NCI-H2081 treated with DMSO at 0.1 percent for 48 hours (cell line): ENCODE measurements around the gene MYADML2.

ENCODE experiments used
- DNase-seq: peaks from one replicate; lab custom pipeline; 2025; lab: John Stamatoyannopoulos, UW

MYADML2 gene

DNA sequence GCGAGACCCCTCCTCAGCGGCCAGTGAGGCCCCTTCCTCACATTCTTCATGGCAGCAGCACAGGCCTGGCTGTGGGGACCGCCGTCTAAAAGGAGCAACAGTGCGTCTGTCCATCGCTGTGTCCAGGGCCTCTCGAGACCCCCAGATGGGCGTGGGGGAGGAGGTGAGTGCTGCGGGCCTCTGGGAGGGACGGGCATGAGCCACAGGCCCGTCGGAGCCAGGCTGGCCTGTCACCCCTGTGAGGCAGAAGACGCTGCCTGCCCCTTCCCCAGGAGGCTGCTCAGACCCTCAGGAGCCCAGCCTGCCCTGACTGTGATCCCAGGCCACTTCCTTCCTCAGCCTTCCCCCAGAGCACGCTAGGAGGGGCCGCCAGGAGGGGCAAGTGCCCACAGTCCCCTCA, 7.8 kb downstream of the MYADML2 start:
- DNase-seq = no peak

DNA sequence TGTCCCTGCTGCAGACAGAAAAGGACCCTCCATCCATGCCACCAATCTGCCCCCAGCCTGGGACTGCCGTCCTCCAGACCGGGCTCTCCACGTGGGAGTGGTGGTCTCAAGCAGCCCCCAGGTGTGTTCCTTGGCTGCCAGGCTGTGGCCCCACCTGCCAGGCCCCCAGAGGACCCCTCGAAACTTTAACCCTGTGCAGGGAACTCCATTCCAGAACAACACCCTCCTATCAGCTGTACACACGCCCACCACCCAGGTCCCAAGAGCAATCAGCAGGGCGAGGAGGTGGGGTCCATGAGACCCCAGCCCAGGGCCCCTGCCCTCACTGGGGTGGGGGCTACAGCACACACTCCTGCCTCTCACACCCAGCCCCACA, 11.3 kb downstream of the MYADML2 start:
- no peak for DNase-seq

DNA sequence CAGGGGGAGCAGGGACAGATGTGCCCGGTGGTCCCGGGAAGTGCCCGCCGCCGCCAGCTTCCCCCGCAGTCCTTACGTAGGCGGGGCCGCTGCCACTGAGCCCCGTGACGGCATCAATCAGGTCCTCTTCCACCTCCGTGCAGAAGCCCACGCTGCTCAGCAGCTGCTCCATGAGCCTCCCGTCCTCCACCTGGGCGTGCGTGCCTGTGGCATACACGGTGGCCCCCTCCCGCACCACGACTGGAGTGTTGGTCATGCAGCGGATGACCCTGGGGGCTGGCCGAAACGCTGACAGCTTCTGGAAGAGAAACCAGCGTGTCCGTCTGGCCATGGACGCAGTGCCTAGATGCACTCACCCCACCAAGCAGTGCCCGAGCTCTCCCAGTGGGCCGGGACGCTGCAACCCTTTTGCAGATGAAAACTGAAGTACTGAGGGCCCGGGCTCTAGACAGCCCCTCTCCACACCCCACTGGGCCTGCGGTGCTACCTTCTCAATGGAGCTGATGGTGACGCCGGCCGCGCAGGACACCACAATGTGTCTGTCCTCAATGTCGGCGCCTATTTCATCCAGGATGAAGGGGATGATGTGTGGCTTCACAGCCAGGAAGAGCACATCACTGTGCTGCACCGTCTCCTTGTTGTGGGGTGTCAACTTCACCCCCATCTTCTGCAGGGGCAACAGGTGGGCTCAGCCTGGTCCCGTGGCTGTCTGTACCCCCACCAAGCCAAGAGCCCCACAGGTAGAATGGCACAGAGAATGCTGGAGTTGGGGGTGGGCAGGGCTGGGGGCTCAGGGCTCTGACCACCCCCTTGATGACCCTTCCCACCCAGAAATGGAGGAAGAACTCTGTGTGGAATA, 12.0 kb downstream of the MYADML2 start:
- DNase-seq = no peak

DNA sequence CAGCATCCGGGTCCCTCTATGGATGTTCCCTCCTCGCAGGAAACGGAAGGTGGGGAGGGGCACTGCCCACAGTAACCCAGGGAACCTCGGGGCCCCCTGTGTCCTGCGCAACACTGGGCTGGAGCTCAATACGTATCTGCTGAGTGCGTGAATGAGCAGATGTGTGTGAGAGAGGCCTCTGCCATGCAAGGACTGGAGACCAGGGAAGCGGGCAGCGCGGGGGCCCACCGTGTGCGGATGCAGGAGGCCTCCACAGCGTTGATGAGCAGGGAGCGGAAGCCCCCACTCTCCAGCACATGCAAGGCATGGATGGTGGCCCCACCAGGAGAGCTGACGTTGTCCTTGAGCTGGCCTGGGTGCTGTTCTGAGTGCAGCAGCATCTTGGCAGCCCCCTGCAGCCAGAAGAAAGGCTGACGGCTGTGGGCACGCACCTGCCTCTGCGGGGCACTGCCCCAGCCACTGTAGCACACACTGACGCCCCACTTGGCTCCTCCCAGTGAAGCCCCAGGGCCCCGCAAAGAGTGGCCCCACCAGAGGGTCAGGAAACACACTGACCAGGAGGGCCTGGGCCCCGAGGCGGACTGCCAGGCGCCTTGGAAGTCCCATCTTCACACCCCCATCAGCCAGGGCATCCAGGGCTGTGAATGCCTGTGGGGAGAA, 12.8 kb downstream of the MYADML2 start:
- DNase-seq = no peak

DNA sequence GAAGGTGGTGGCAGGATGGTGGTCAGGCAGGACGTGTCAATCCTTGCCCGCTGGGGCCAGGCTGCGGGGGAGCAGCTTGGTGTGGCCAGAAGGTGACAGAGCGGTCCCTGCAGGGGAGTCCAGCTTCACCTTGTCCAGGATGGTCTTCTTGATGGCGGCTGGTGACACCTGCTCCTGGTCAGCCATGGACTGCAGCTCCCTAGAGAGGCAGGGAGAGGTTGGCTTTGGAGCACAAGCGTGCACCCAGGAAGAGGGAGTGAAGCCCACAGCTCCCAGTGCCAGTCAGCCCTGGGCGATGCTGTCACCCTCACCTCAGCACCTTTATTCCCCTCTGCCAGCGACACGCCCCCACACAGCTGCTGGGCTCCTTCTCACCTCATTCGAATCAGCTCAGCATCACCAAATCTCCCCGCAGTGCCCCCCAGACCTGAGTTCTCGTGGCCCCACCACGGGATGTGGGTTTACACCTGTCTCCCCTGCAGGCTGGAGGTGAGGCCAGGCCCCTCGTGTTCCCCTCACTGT, 13.8 kb downstream of the MYADML2 start:
- DNase-seq = no peak

- DNase-seq = no peak
Observed at GRCh38 chr17:81932333-81932983, 14.6 kb downstream of the MYADML2 start.

GRCh38 chr17:81931557-81932332, 15.3 kb downstream of the MYADML2 start:
- no peak for DNase-seq

GRCh38 chr17:81931189-81931556, 15.9 kb downstream of the MYADML2 start:
- no peak for DNase-seq

- DNase-seq = no peak
Observed at GRCh38 chr17:81930142-81931125, 16.6 kb downstream of the MYADML2 start.

- no peak for DNase-seq
Observed at GRCh38 chr17:81929253-81930141, 17.5 kb downstream of the MYADML2 start.

GRCh38 chr17:81928544-81929252, 18.3 kb downstream of the MYADML2 start:
- DNase-seq = no peak

DNA sequence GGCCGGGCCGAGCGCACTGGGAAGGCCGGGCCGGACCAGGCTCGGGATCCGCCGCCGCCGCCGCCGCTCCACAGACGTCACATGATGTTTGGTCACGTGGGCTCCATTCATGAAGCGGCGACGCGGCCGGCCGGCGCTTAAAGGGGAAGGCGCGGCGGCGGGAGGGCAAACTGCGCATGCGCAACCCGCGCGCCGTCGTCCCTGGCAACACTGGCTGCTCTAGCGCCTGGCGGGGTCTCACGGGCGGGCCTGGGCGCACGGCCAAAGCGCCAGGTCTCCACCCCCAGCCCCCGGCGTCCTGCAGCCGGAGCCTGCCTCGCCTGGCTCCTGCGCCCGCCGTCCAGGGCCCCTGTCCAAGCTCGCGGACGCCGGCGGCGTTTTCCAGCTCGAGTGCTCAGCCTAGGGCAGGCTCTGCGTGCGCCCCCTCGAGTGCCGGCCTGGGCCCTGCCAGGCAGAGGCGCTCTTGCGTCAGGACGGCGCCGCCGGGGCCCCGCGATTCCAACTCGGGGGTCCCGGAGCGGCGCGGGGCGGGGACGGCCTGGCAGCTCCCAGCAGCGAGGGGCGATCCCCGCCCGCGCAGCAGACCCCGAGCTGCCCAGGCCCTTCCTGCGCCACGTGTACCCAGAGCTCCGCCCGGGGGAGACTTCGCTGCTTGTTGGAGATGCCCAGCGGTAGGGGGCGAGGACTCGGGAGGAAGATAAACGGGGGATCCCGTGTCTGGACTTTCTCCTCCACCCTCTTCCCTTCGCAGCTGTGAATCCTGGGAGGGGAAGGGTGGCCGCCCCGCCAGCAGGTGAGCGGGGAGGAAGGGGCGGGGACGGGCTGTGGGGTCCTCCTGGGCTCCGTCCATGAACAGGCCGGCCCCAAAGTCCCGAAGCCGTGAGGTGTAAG, 19.1 kb downstream of the MYADML2 start, which contains the start of gene MAFG:
MAFG (minus strand) TSS at position 83 of the 891 bp plus-strand sequence. CDS start 4,550 bp downstream, outside the sequence.
- DNase-seq = peak; percentile 92

- no peak for DNase-seq
Observed at GRCh38 chr17:81927152-81927652, 19.8 kb downstream of the MYADML2 start.

GRCh38 chr17:81926451-81927151, 20.4 kb downstream of the MYADML2 start:
- DNase-seq = no peak

DNA sequence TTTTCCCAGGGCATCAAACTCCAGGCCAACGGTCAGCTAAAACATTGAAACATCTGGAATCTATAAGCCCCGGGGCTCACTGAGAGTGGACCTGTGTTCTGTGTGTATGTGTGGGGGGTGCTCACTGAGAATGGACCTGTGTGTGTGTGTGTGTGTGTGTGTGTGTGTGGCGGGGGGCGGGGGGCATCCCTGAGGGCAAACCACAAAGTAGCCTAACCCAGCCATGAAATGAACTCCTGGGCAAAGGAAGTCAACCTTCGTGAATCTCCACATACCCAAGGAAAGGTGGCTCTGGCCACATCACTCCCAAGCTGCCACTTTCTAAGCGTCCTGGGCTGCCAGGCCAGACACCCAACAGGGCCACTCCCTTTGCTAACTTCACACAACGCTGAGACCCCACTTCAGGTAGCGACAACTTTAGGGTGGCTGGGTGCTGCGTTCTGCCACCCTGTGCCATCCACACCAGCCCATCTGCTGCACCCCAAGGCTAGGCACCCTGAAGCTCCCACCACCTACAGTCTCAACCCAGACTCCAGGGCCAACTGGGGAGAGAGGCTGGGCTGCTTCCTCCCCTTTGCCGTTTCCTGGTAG, 21.1 kb downstream of the MYADML2 start:
- no peak for DNase-seq
